HG02970 (cell line): ENCODE data around the gene SNAP29.
A peak's percentile ranks its signal among the peaks of the same experiment; 100 is the strongest.
"Not testable (repeated sequence)": the region's sequence is repeated elsewhere in the genome, so short reads cannot be mapped to it uniquely, and the experiment has no call there.

Experiments
- ATAC-seq: cut with Tn5 transposase; IDR thresholded peaks from one replicate; pipeline ENCODE4 v1.9.1; 2021; ENCODE audit warnings: mild to moderate bottlenecking, moderate library complexity, moderate number of reproducible peaks; ENCODE audit not compliant: unreplicated experiment, low FRiP score

SNAP29 gene

DNA sequence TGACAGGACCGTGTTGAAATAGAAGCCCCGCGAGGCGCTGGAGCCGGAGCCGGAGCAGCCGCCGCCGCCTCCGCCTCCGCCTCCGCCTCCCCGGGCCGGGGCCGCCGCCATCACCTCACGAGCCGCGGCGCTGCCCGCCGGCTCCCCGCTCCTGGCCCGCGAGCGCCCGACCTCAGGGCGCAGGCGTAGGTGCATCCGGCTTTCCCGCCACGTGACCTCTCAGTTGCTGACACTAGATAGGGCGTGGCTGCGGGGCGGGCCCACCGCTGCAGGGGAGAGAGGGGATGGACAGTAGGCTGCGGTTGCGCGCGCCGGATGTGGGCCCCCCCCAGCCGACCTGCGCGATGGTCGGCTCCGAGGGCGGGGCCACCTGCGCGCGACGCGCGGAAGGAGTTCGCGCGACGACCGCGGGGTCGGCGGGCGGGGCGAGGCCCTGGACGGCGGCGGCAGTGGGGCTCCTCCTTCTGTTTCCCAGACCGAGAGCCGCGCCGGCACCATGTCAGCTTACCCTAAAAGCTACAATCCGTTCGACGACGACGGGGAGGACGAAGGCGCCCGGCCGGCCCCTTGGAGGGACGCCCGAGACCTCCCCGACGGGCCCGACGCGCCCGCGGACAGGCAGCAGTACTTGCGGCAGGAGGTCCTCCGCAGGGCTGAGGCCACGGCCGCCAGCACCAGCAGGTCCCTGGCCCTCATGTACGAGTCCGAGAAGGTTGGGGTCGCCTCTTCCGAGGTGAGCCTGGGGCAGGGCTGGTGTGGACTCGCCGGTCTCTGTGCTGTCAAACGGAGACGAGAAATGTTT, at the start of gene SNAP29, which contains the start of gene PI4KA:
Gene SNAP29 (plus strand): TSS at position 393 of the 802 bp plus-strand sequence. CDS start 104 bp downstream, at position 497.
Gene PI4KA (minus strand): TSS at position 197 of the 802 bp plus-strand sequence. CDS start 86 bp downstream, at position 111.
- peak; percentile 89 for ATAC-seq

DNA sequence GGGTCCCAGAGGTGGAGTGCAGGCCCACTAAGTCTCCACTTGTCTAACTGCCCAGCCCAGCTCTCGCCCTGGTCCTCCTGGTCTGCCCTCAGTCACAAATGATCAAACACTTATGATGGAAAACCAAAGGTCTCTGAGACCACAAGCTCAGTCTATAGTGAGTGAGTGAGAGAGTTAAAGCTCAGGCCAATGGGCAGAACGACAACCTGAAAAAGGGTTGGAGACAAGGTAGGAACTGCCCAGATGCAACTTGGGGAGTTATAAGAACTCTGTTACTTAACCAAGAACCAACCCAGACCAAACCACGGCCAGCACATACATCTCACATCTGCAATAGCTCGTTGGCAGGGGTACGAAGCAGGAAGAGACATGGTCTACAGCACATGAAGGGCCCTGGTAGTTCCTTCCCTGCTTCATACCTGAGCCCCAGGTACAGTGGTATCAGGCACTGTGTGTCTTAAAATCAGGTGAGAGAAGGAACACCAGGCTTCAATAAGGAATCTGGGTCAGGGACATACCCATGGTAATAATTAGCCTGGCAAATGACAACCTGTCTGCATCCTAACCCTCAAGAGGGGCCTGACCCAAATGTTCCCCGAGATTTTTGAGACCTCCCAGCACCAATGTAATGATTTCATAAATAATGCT, 49.1 kb upstream of the SNAP29 start:
- no peak for ATAC-seq

DNA sequence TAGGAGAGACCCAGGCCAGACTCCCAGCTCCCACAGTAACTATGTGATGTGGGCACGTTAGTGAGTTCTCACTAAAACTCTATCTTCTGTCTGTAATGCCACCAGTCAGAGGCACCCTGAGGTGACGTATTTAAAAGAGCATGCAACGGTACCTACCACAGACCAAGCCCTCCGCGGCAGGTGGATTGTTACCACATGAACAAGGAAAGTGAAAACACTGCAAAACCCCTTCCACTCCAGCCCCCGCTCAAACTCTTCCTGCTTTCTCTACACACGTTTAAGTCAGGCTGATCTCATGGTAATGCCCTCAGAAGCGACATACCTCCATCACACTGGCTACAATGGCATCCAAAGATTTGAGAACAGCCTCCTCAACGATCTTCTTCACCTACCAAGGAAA, 48.2 kb upstream of the SNAP29 start:
- no peak for ATAC-seq

DNA sequence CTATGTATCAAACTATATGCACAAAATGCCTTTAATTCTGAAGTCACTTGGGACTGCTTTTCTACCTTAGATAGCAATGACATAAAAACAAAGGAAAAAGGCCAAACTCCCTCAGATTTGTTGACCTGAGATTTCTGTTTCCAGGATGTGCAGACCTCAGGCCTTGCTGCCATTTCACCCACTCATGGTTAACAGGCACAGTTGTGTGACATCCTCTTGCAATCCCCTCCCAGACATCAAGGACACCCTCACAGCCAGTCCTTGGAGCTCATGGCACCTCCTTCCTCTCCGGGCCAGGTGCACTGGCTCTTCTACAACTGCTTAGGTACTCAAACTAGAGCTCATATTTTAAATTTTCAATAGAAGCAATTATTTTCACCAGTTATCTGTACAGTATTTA, 47.6 kb upstream of the SNAP29 start:
- ATAC-seq, result no peak

DNA sequence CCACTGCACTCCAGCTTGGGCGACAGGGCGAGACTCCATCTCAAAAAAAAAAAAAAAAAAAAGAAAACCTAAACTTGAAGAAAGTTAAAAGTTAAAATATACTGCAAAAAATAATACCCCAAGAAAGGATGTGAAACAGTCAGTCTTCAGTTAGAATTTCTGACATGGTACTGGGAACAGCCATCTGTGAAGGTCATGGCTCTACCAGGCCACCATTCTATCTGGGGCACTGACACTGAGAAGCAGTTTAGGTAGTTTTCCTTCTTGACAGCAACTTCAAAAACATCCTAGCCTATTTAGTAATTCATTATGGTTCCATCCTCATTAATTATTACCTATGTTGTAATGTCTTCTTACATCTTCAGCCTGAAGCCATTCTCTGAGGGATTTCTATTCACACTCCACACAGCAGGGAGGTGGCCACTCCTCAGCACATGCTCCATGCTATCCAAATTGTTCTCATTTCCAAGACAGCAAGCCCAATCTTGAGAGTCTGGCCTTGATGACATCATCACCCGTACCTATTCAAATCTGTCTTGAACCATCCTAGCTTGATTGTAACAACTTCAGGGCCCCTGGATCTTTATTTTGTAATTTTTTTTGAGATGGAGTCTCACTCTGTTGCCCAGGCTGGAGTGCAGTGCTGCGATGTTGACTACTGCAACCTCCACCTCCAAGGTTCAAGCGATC, 46.7 kb upstream of the SNAP29 start:
- ATAC-seq, result no peak

DNA sequence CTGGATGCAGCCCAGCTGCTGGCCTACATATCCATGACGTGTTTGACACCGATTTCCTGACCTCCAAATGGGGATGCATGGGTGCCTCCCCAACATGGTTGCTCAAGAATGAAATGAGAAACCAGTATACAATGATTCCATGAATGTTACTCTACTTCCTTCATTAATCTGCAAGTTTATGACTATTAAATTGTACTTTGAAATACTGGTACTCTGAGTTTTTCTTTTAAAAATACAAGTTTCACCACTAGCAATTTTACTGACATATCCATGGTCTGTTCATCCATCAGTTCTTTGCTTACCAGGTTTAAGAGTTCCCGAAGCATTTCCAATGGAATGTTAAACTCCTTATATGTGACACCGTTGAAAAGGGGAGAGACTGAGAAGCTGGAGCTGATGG, 45.8 kb upstream of the SNAP29 start:
- ATAC-seq, result no peak

DNA sequence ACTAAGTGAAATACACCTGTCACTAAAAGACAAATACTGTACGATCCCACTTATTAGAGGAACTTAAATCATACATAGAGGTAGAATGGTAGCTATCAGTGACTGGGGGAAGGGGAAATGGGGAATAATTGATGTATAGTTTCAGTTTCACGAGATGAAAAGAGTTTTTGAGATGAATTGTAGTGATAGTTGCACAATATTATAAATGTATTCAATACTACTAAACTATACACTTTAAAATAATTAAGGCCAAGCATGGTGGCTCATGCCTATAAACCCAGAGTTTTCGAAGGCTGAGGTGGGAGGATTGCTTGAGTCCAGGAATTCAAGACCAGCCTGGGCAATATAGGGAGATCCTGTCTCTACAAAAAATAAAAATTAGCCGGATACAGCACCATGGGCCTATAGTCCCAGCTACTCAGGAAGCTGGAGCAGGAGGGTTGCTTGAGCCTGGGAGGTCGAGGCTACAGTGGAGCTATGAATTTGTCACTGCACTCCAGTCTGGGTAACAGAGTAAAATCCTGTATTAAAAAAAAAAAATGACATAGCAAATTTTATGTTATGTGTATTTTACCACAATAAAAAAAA, 44.5 kb upstream of the SNAP29 start:
- no peak for ATAC-seq

DNA sequence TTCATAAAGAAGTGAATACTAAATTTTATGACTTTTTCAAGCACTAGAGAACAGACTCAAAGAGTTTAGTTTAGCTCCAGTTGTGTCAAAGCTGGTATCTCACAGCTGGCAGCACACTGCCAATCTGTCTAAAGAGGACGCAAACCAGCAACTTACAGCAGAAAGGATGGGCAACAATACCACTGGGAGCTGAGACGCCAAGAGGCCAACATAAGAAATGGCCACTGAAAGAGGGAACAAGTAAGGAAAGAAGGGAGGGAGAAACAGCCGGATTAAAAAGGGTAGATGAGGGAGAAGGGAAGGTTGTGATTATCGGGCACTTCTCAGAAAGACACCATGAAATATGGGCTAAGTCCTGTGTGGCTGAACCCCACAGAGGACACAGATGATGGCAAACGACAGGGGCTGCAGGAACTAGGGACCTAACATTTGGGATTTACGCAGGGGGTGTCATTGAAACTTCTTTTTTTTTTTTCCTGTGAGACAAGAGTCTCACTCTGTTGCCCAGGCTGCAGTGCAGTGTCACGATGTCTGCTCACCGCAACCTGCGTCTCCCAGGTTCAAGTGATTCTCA, 43.2 kb upstream of the SNAP29 start:
- no peak for ATAC-seq

DNA sequence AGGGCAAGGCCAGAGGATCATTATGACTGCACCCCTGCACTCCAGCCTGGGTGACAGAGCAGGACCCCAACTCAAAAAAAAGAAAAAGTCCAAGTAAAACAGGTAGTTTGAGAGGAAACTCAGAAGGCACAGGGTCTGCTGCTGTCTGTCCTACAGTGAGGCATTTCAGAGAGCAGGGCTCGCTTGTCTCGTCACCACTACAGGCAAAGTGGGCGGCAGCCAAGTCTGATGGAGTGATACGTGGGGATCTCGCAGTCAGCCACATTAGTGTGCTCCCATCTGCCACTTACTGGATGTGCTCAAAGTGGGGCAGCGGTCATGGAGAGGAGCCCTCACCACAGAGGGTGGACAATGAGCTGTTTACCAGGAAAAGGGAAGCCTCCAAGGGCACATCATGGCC, 42.2 kb upstream of the SNAP29 start:
- ATAC-seq, result no peak

DNA sequence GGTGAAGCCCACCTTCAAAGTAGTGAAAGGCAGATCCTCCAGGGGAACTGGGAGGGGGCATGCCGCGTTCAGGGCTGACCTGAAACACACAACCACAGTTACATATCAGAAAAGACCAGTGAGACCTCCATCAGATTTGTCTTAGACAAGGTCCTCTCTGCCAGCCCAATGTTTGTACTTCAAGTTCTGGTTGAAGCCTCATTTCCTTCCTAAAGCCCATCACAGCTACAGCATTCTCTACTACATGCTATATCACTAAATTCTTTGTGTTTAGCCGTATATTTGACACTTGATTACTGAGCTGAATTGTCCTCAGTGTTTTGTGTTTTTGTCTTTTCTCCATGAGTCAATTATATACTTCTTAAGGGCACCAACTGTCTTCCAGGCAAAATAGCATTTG, 40.3 kb upstream of the SNAP29 start:
- ATAC-seq, result no peak

DNA sequence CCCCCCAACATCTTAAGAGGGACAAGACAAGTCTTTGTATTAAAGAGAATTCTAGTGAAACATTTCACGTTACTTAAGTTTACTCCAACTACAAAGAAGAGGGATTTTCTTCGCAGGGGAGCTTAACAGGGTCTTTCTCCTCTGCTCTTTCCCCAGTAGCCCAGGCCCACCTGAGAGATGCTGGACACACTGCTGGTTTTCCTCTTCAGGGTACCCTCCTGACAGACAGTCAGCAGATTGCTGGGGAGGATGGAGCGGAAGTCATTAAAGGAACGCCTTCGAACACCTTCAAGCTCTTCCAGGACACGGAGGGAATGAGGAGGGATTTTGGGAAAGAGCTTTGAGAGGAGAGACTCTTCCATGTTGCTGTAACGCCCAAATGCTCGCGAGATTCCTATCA, 39.3 kb upstream of the SNAP29 start:
- ATAC-seq, result no peak

DNA sequence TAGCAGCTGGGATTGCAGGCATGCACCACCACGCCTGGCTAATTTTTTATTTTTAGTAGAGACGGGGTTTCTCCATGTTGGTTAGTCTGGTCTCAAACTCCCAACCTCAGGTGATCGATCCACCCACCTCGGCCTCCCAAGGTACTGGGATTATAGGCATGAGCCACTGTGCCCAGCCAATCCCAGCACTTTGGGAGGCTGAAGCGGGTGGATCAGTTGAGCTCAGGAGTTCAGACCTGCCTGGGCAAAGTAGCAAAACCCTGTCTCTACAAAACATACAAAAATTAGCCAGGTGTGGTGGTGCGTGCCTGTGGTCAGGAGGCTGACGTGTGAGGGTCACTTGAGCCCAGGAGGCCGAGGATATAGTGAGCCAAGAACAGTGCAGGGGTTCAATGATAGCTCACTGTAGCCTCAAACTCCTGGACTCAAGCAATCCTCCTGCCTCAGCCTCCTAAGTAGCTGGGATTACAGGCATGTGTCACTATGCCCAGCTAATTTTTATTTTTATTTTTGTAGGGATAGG, 37.0 kb upstream of the SNAP29 start:
- ATAC-seq, result not testable (repeated sequence)

DNA sequence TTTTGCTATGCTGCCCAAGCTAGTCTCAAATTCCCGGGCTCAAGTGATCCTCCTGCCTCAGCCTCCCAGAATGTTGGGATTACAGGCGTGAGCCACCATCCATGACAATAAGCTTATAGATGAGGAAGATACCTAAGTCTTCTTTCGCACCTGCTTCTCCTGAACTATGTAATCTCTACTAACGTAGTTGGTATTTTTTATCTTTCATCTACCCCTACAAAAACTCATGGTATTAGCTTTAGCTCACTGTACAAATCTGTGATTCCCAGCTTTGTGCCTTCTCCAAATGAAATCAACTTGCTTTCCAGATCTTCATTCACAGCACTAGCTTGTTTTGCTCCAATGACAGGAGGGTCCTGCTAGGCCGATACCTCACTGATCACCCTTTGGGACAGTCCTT, 36.6 kb upstream of the SNAP29 start:
- no peak for ATAC-seq

DNA sequence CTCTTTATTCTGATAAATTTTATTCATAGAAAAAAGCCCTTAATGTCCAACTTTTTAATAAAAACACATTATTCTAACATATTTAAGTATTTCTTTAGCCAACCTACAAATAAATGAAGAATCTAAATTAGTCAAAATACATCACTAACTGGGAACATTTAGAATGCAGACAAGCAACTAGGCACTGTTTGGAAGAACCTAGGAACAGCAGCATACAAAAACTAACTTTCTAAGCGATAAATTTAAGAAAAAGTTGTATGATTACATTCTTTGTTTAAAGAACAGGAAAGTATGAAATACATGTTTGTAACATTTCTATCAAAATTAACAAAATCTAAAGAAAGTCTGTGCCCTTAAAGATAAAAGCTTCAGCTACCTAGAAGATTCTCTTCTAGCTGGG, 35.5 kb upstream of the SNAP29 start:
- ATAC-seq, result no peak

DNA sequence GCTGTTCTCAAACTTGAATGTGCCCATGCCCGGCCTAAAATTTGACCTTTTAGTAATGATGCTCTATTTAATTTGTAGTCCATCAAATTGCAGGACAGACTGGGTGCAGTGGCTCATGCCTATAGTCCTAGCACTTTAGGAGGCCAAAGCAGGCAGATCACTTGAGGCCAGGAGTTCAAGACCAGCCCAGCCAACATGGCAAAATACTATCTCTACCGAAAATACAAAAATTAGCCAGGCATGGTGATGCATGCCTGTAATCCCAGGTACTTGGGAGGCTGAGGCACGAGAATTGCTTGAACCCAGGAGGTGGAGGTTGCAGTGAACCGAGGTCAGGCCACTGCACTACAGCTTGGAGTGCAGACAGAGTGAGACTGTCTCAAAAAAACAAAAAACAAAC, 33.6 kb upstream of the SNAP29 start:
- ATAC-seq, result not testable (repeated sequence)

DNA sequence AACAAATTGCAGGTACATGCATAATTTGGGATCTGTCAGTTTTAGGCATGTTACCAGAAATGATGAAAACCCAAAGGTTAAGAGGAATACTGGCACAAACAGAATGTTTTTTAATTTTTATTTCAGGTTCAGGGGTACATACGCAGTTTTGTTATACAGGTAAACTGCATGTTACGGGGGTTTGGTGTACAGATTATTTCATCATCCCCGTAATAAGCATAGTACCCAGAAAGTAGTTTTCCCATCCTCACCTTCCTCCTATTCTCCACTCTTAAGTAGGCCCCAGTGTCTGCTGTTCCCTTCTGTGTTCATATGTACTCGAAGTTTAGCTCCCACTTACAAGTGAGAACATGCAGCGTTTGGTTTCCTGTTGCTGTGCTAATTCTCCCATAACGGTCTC, 33.2 kb upstream of the SNAP29 start:
- no peak for ATAC-seq

DNA sequence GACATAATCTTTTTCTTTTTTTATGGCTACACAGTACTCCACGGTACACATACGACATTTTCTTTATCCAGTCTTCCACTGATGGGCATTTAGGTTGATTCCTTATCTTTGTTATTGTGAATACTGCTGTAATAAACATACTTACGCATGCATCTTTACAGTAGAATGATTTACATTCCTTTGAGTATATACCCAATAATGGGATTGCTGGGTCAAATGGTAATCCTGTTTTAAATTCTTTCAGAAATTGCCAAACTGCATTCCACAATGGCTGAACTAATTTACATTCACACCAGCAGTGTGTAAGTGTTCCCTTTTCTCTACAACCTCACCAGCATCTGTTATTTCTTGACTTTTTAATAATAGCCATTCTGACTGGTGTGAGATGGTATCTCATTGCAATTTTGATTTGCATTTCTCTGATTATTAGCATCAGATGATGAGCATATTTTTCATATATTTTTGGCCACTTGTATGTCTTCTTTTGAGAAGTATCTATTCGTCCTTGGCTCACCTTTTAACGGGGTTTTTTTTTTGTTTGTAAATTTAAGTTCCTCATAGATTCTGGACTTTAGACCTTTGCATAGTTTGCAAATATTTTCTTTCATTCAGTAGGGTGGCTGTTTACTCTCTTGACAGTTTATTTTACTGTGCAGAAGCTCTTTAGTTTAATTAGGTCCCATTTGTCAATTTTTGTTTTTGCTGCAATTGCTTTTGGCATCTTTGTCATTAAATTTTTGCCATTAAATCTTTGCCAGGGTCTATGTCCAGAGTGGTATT, 32.2 kb upstream of the SNAP29 start:
- not testable (repeated sequence) for ATAC-seq

DNA sequence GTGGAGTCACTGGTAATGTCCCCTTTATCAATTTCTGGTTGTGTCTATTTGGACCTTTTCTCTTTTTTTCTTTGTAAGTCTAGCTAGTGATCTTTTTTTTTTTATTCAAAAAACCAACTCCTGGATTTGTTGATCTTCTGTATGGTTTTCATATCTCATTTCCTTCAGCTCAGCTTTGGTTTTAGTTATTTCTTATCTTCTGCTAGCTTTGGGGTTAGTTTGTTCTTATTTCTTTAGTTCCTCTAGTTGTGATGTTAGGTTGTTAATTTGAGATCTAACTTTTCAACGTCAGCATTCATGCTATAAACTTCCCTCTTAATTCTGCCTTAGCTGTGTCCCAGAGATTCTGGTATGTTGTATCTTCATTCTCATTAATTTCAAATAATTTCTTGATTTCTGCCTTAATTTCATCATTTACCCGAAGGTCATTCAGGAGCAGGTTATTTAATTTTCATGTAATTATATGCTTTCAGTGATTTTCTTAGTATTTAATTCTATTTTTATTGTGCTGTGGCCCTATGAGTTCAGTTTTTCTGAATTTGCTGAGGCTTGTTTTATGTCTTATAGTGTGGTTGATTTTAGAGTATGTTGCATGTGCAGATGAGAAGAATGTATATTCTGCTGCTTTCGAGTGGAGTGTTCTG, 29.2 kb upstream of the SNAP29 start:
- ATAC-seq, result no peak

DNA sequence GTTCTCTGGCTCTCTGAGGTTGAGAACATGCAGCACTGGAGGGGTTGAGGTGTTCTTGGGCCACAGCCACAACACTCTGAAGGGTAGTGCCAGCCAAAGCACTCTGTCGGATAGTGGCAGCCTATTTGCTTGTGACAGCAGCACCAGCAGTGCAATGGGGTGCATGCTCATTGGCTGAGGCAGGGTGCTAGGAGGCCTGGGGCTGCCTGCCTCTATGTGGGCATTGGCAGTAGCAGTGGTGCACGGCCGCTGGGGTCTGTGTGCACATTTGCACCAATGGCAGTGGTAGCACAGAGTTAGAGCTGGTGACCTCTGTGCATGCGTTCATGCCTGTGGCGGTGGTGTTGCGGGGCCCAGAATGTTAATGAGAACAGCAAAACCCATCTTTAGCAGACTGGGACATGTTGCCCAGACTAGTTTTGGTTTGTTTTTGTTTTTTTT, 25.6 kb upstream of the SNAP29 start:
- ATAC-seq, result no peak
